Measurements from ENCODE around the gene KRTAP6-3. TPM values are rescaled to one million over a fixed set of nuclear protein-coding genes. Genes with fewer than 3 reads are reported as not detected.

Gene KRTAP6-3
- total and polyA plus RNA-seq, 2 of the 8 experiments (the other 6 are each of a cell fraction or from before 2014, with no cell fraction given), result not detected

DNA sequence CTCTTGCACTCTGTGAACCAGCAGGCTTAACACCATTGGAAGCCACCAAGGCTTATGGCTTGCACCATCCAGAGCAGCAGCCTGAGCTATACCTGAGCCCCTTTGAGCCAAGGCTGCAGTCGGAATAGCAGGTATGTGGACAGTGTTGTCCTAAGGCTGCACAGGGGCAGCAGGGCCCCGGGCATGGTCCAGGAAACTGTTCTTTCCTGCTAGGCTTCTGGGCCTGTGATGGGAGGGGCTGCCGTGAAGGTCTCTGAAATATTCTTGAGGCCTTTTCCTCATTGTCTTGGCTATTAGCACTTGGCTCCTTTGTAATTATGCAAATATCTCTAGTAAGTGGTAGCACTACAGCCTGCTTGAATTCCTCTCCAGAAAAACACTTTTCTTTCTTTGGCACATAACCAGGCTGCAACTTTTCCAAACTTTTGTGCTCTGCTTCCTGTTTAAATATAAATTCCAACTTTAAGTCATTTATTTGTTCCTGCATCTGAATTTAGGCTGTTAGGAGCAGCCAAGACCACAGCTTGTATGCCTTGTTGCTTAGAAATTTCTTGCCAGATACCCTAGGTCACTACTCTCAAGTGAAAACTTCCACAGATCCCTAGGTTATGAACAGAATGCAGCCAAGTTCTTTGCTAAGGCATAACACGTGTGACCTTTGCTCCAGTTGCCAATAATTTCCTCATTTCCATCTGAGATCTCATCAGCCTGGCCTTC lies 33.4 kb downstream of the KRTAP6-3 start:
- Histone ChIP-seq H2BK120ac (replicated peaks; ENCODE audit: low read depth, low read length) (no peak overlapping the region), H4K8ac (ENCODE audit: extremely low read depth, insufficient read depth, low read length) (no peak overlapping the region), H3K18ac (ENCODE audit: extremely low read depth, low read length) (no peak overlapping the region), H4K5ac (ENCODE audit: insufficient read length, low read depth, low read length) (no peak overlapping the region), H2BK15ac (ENCODE audit: low read length) (no peak overlapping the region), H3K14ac (ENCODE audit: insufficient read length) (no peak overlapping the region), H2BK5ac (ENCODE audit: low read depth, low read length) (no peak overlapping the region), H4K20me1 (replicated peaks in 1 of 2; ENCODE audit: control insufficient read depth in 1 of 2, insufficient read depth in 2 of 2, low read length in 2 of 2) (no peaks in the 10 kb centered on the region), H2BK12ac (ENCODE audit: low read depth, low read length) (no peak overlapping the region), H3K79me1 (ENCODE audit: low read depth, low read length) (no peaks in the 10 kb centered on the region), H3K4me3 (ENCODE audit: extremely low read depth in 1 of 4, insufficient read depth in 2 of 4, low read depth in 3 of 4, low read length in 4 of 4) (no peak overlapping the region), H2BK20ac (ENCODE audit: low read length) (no peak overlapping the region), H3K4ac (replicated peaks; ENCODE audit: insufficient read length, low read depth, low read length) (no peak overlapping the region), H3K27me3 (replicated peaks in 1 of 4; ENCODE audit: control insufficient read depth in 3 of 4, extremely low read depth in 1 of 4, insufficient read depth in 3 of 4, low read length in 3 of 4) (peaks cover 0 to 1% (median 0%) of the 10 kb centered on the region in 4 experiments; a peak in 1 of 7 replicates), H3K79me2 (ENCODE audit: control insufficient read depth in 1 of 2, insufficient read depth in 2 of 2, low read length in 2 of 2) (no peaks in the 10 kb centered on the region), H2AK5ac (ENCODE audit: low read depth, low read length) (no peak overlapping the region), H3K23me2 (ENCODE audit: low read depth, low read length) (no peaks in the 10 kb centered on the region), H2AFZ (ENCODE audit: low read length) (no peak overlapping the region), H3K4me1 (replicated peaks in 1 of 4; ENCODE audit: control insufficient read depth in 3 of 4, insufficient read depth in 4 of 4, low read length in 3 of 4) (peaks cover 0 to 2% (median 0%) of the 10 kb centered on the region in 4 experiments; a peak in 2 of 7 replicates), H3K9ac (replicated peaks in 1 of 4; ENCODE audit: extremely low read depth in 1 of 4, low read depth in 3 of 4, low read length in 3 of 4) (no peak overlapping the region), H4K91ac (replicated peaks; ENCODE audit: insufficient read length, low read length) (no peak overlapping the region), H3K9me3 (ENCODE audit: insufficient read depth in 2 of 2, low read depth in 1 of 2, low read length in 1 of 2) (peaks cover 7% of the 10 kb centered on the region in 2 experiments), H3K27ac (ENCODE audit: low read depth, low read length) (no peak overlapping the region), H3K56ac (replicated peaks; ENCODE audit: insufficient read length, low read depth, low read length) (no peak overlapping the region), H3K36me3 (ENCODE audit: control insufficient read depth in 2 of 4, insufficient read depth in 4 of 4, low read length in 3 of 4) (no peaks in the 10 kb centered on the region), H3K4me2 (ENCODE audit: insufficient read depth in 1 of 2, low read depth in 2 of 2, low read length in 2 of 2) (no peak overlapping the region), H3K23ac (ENCODE audit: insufficient read length) (no peak overlapping the region)
- ChIA-PET POLR2A (ENCODE audit: partially characterized antibody) (no interaction called here), CTCF (ENCODE audit: partially characterized antibody) (no interaction called here)
- no peak for FAIRE-seq
- WGBS, 2 experiments (ENCODE audit: extremely low coverage in 1 of 2, insufficient coverage in 1 of 2, insufficient read length in 1 of 2, insufficient replicate concordance in 2 of 2, low coverage in 1 of 2, low lambda C conversion rate in 2 of 2, missing lambda C conversion rate in 1 of 2), result 93% methylated on average over 4 of the region's 4 CpGs; no CpG with 5 or more reads in 1 of the 2 experiments
- no peak for DNase-seq (ENCODE audit: low read depth in 1 of 2, low spot score in 2 of 2)

Data from H1 (cell line).